GM10248 (cell line): ENCODE data around the gene RGS1.

Experiments
- CTCF ChIA-PET: fragments of 300-600 bp; sonication (Branson Sonifier 250); formaldehyde crosslinking; extraction: SDS; loops from one replicate; lab custom pipeline; 2021; ENCODE audit warnings: antibody characterized with exemption; lab: Yijun Ruan, JAX
- POLR2A ChIA-PET: fragments of 350-650 bp; sonication (Branson Sonifier 250); formaldehyde crosslinking; extraction: SDS; loops from one replicate; lab custom pipeline; 2020; ENCODE audit warnings: antibody characterized with exemption; lab: Yijun Ruan, JAX
- DNase-seq: peaks from one replicate; pipeline ENCODE4 v3.0.0; 2012; ENCODE audit errors: extremely low spot score
- TF ChIP-seq, protein P1 (sequence below): IDR thresholded peaks from 2 replicates; pipeline ENCODE4 v1.5.1; 2012; ENCODE audit warnings: mild to moderate bottlenecking, low read depth; ENCODE audit errors: extremely low read depth, missing control alignments, control extremely low read depth

The RGS1 gene

DNA sequence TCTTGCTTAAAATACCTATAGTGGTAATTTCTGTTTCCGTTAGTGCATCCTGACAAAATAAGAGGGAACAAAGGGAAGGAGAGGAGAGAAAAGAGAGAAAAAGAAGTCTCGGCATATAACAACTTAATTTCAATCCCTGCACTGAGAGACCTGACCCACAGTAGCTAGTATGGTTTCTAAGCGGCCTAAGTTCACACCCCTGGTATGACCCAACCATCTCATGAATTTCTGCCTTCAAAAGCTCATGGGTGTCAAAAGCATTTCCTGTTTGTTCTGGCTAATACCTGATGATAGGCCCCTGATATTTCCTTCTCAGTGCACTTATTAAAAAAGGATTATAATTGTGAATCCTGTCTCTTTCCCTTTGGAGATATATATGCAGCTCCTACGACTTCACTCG lies 32.1 kb upstream of the RGS1 start:
- CTCF ChIA-PET, result interaction anchor here (0.9 to 6.5 kb wide), 7 partner anchors 8 to 66 kb away, joined by 3 to 33 read pairs (median 6); no protein-coding TSS in a partner anchor
- DNase-seq, result no peak
- POLR2A ChIA-PET, result no interaction called here
- TF ChIP-seq, protein P1, sequence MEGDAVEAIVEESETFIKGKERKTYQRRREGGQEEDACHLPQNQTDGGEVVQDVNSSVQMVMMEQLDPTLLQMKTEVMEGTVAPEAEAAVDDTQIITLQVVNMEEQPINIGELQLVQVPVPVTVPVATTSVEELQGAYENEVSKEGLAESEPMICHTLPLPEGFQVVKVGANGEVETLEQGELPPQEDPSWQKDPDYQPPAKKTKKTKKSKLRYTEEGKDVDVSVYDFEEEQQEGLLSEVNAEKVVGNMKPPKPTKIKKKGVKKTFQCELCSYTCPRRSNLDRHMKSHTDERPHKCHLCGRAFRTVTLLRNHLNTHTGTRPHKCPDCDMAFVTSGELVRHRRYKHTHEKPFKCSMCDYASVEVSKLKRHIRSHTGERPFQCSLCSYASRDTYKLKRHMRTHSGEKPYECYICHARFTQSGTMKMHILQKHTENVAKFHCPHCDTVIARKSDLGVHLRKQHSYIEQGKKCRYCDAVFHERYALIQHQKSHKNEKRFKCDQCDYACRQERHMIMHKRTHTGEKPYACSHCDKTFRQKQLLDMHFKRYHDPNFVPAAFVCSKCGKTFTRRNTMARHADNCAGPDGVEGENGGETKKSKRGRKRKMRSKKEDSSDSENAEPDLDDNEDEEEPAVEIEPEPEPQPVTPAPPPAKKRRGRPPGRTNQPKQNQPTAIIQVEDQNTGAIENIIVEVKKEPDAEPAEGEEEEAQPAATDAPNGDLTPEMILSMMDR, result no peak

DNA sequence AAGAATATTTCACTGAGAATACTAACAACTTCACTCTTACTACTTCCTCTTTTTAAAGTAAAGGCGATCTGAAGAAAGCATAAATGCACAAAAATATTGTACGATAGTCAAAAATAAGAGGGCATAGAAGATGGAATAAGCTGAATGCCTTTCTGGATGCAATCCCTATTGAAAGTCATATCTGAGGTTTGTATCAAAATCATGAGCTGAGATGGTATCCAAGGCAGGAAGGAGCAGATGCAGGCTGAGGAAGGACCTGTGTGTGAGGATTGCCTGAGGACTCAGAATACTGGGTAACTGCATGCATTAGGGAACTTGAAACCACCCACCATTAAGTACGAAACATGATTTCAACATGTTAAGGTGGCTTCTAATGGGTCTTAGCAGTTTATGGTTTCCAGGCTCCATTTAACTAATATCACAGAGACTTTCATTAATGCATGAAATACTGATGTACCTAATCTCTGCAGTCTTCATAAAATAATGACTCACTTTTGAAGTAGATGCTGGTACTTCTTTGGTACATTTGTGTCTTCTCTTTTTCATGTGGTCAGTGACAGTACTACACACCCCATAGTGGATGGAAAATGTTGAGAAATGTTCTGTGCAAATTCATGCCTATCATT lies 29.6 kb upstream of the RGS1 start:
- ChIA-PET POLR2A (interaction anchor here (0.6 to 1.1 kb wide), 3 partner anchors 8 to 32 kb away, joined by 3 to 4 read pairs (median 3); no protein-coding TSS in a partner anchor), CTCF (interaction anchor here (0.7 to 6.5 kb wide), 19 partner anchors 9 to 71 kb away, joined by 3 to 33 read pairs (median 4); no protein-coding TSS in a partner anchor)
- TF ChIP-seq, protein P1, result no peak
- peak; percentile 24 for DNase-seq

- CTCF ChIA-PET, result interaction anchor here (0.7 to 6.5 kb wide), 15 partner anchors 8 to 72 kb away, joined by 3 to 33 read pairs (median 3); no protein-coding TSS in a partner anchor
- POLR2A ChIA-PET, result interaction anchor here (1.0 kb wide), 1 partner anchor 19 kb away, joined by 3 read pairs; no protein-coding TSS in a partner anchor
- TF ChIP-seq, protein P1, result no peak
- no peak for DNase-seq
These were observed 28.9 kb upstream of the RGS1 start for GRCh38 chr1:192546596-192547190.

DNA sequence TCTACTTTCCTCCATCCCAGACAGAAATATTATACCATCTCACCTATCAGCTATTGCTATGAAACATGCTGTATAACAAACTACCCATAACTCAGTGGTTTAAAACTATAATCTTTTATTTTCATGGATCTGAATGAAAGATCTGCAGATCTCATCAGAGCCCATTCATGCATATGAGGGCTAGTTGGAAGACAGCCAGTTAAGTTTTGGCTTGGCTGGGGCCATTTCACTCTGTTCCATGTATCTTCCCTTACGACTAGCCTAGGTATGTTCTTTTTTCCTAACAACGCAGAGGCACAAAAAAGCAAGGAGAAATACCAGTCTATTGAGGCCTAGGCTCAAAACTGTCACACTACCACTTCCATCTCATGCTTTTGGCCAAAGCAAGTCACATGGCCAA lies 28.1 kb upstream of the RGS1 start:
- TF ChIP-seq, protein P1, result no peak
- no peak for DNase-seq
- ChIA-PET CTCF (interaction anchor here (0.8 to 1.3 kb wide), 4 partner anchors 10 to 70 kb away, joined by 3 to 4 read pairs (median 3); no protein-coding TSS in a partner anchor), POLR2A (no interaction called here)

DNA sequence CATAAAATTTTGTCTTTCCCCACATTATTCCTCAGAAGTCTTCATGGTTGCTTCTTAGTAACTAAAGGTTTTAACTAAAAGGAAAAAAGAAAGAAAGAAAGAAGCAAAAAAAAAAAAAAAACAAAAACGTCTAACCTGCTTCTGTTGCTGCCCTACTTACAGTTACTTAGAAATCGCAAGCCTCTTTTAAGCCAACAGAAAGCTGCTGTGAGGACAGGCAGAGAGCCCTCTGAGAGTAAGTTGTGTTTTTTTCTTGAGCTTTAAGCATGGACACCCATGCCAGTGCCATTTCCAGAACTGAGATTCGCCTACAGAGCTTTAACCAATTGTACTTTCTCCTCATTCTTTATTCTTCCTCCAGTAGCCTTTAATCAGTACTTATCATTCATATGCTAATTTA lies 25.6 kb upstream of the RGS1 start:
- CTCF ChIA-PET, result interaction anchor here (0.7 to 2.5 kb wide), 11 partner anchors 8 to 120 kb away, joined by 3 to 14 read pairs (median 4); no protein-coding TSS in a partner anchor
- no peak for DNase-seq
- TF ChIP-seq, protein P1, result no peak
- POLR2A ChIA-PET, result interaction anchor here (2.0 kb wide), 1 partner anchor 28 kb away, joined by 8 read pairs; no protein-coding TSS in a partner anchor

GRCh38 chr1:192550922-192551534 lies 24.5 kb upstream of the RGS1 start:
- TF ChIP-seq, protein P1, result no peak
- POLR2A ChIA-PET, result interaction anchor here (0.7 to 2.0 kb wide), 3 partner anchors 12 to 29 kb away, joined by 3 to 8 read pairs (median 3); no protein-coding TSS in a partner anchor
- CTCF ChIA-PET, result interaction anchor here (0.9 to 2.5 kb wide), 14 partner anchors 8 to 77 kb away, joined by 3 to 14 read pairs (median 4); no protein-coding TSS in a partner anchor
- DNase-seq, result peak; percentile 25
